Measurements from ENCODE around the gene CCDC158.

Gene CCDC158

DNA sequence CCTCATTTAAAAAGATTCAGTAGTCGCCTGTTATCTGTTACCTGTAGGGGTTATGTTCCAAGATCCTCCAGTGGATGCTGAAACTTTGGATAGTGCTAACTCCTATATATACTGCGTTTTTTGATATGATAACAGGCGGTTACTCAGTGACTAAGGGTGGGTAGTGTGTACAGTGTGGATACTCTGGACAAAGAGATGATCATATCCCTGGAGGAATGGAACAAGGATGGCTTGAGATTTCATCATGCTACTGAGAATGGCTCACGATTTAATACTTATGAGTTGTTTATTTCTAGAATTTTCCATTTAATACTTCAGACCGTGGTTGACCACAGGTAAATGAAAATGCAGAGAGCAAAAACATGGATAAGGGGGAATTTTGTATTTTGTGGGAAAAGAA, 147.9 kb downstream of the CCDC158 start:
- Histone ChIP-seq H3K9me3 (replicated peaks in 1 of 11) (no peaks in the 10 kb centered on the region), H4K20me1 (no peaks in the 10 kb centered on the region), H3K4me2 (no peak overlapping the region), H3K4me3 (no peak overlapping the region), H3K36me3 (no peaks in the 10 kb centered on the region), H3K27ac (no peak overlapping the region), H3K4me1 (no peaks in the 10 kb centered on the region), H3K27me3 (no peaks in the 10 kb centered on the region), H3K9ac (no peak overlapping the region)
- TF ChIP-seq Cebpa-rat (IDR thresholded peaks at IDR 0.05): no peak

DNA sequence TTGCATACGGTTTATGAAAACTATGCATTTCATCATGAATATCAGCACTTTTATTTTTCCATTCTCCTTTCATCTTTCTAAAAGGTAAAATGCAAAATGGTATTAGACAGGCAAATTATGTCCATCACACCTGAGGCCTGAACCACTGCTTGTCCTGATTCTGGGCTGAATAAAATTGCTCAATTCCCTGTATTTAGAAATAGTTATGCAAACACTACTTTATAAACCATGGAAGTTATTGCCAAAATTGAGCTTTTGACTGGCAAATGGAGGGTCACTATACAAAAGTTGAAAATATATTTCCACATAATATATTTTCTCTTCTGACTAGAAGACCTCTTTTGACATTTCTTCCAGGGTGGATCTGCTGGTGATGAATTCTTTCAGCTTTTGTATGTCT, 148.4 kb downstream of the CCDC158 start:
- no peak overlapping the region for H3K9ac ChIP-seq
- no peak overlapping the region for H3K4me3 ChIP-seq
- no peaks in the 10 kb centered on the region for H3K9me3 ChIP-seq (replicated peaks in 1 of 11)
- H3K36me3 ChIP-seq: no peaks in the 10 kb centered on the region
- no peak for TF ChIP-seq Cebpa-rat (IDR thresholded peaks at IDR 0.05)
- no peak overlapping the region for H3K27ac ChIP-seq
- H3K4me1 ChIP-seq: no peaks in the 10 kb centered on the region
- no peaks in the 10 kb centered on the region for H4K20me1 ChIP-seq
- H3K4me2 ChIP-seq: no peak overlapping the region
- no peaks in the 10 kb centered on the region for H3K27me3 ChIP-seq

DNA sequence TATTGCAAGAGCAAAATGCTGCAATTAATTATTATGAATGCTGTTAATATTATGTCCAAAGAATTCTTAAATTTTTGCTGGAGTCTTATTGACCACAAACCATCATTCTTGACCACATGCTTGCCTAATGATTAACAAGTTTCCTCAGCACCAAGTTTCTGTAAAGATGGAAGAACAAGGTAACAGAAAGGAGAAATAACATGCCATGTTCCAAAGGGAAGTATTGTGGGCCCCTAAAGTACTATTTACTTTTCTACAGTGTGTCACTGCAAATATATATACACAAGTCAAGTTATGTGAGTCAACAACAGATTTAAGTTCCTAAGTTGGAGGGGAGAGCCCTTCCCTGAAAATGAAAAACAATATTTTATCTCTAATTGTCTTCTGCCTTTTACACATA, 148.9 kb downstream of the CCDC158 start:
- no peak for TF ChIP-seq Cebpa-rat (IDR thresholded peaks at IDR 0.05)
- H4K20me1 ChIP-seq: no peaks in the 10 kb centered on the region
- no peaks in the 10 kb centered on the region for H3K9me3 ChIP-seq (replicated peaks in 1 of 11)
- no peak overlapping the region for H3K4me2 ChIP-seq
- H3K4me1 ChIP-seq: no peaks in the 10 kb centered on the region
- H3K9ac ChIP-seq: no peak overlapping the region
- no peaks in the 10 kb centered on the region for H3K36me3 ChIP-seq
- H3K27ac ChIP-seq: no peak overlapping the region
- no peak overlapping the region for H3K4me3 ChIP-seq
- no peaks in the 10 kb centered on the region for H3K27me3 ChIP-seq

DNA sequence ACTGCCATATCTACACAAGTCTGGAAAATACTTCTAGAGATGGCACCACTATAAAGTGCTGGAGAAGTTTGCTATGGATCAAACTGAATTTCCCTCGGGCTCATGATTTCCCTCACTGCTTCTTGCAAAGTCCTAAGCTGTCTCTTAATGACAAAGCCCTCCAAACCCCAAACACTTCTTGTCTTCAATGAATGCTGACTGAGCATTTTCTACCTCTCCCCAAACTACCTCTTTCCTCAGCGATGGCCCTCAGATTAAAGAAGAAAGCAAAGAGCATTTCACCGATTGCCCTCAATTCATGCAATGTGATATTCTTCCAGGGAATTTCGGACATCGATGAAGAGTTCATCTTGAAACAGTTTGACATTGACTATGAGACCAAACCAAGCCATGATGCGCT, 149.7 kb downstream of the CCDC158 start:
- Histone ChIP-seq H3K9me3 (replicated peaks in 1 of 11) (no peaks in the 10 kb centered on the region), H3K27ac (no peak overlapping the region), H3K4me3 (no peak overlapping the region), H3K4me2 (no peak overlapping the region), H3K36me3 (no peaks in the 10 kb centered on the region), H3K27me3 (no peaks in the 10 kb centered on the region), H3K9ac (no peak overlapping the region), H3K4me1 (no peaks in the 10 kb centered on the region), H4K20me1 (no peaks in the 10 kb centered on the region)
- no peak for TF ChIP-seq Cebpa-rat (IDR thresholded peaks at IDR 0.05)

- H3K4me2 ChIP-seq: no peak overlapping the region
- no peaks in the 10 kb centered on the region for H3K36me3 ChIP-seq
- no peak for TF ChIP-seq Cebpa-rat (IDR thresholded peaks at IDR 0.05)
- H3K27ac ChIP-seq: no peak overlapping the region
- no peaks in the 10 kb centered on the region for H3K4me1 ChIP-seq
- H3K9ac ChIP-seq: no peak overlapping the region
- no peak overlapping the region for H3K4me3 ChIP-seq
- no peaks in the 10 kb centered on the region for H3K9me3 ChIP-seq (replicated peaks in 1 of 11)
- no peaks in the 10 kb centered on the region for H3K27me3 ChIP-seq
- H4K20me1 ChIP-seq: no peaks in the 10 kb centered on the region
Measured at GRCh38 chr4:76270244-76271175, 150.4 kb downstream of the CCDC158 start.

- H3K9ac ChIP-seq: no peak overlapping the region
- no peaks in the 10 kb centered on the region for H4K20me1 ChIP-seq
- no peak overlapping the region for H3K4me3 ChIP-seq
- no peak overlapping the region for H3K27ac ChIP-seq
- TF ChIP-seq Cebpa-rat (IDR thresholded peaks at IDR 0.05): no peak
- H3K4me1 ChIP-seq: no peaks in the 10 kb centered on the region
- H3K4me2 ChIP-seq: no peak overlapping the region
- no peaks in the 10 kb centered on the region for H3K27me3 ChIP-seq
- no peaks in the 10 kb centered on the region for H3K36me3 ChIP-seq
- no peaks in the 10 kb centered on the region for H3K9me3 ChIP-seq (replicated peaks in 1 of 11)
Measured at GRCh38 chr4:76267811-76268210, 153.1 kb downstream of the CCDC158 start.

GRCh38 chr4:76266627-76267026, 154.3 kb downstream of the CCDC158 start:
- Histone ChIP-seq H3K27ac (no peak overlapping the region), H3K27me3 (no peaks in the 10 kb centered on the region), H3K9me3 (replicated peaks in 1 of 11) (no peaks in the 10 kb centered on the region), H4K20me1 (no peaks in the 10 kb centered on the region), H3K4me1 (no peaks in the 10 kb centered on the region), H3K4me3 (no peak overlapping the region), H3K36me3 (no peaks in the 10 kb centered on the region), H3K9ac (no peak overlapping the region), H3K4me2 (no peak overlapping the region)
- TF ChIP-seq Cebpa-rat (IDR thresholded peaks at IDR 0.05): no peak

DNA sequence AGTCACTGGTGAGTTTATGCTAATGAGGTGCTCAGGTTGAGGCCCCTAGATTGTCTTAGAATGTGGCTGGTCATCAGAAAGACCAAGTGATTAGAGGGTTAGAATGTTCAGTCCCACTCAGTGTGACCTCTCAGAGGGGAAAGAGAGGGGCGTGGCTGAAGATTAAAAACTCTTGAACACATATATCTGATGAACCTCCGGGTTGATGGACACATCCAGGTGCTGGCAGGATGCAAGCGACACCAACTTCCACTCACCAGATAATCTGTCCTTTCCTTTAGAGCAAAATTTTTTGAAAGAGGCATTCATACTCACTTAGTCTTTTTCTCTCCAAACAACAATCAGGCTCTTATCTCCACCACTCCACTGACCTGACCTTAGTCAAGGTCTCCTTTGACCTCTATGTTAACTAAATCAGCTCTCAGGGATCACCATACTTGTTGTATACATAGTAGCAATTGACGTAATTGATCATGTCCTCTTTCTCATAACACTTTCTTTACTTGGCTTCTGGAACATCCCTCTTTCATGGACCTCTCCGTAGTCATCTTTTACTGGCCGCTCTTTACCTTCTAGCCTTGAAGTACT, 155.2 kb downstream of the CCDC158 start:
- Histone ChIP-seq H3K4me1 (no peaks in the 10 kb centered on the region), H3K9ac (no peak overlapping the region), H3K27me3 (no peaks in the 10 kb centered on the region), H4K20me1 (no peaks in the 10 kb centered on the region), H3K4me2 (no peak overlapping the region), H3K27ac (no peak overlapping the region), H3K4me3 (no peak overlapping the region), H3K9me3 (replicated peaks in 1 of 11) (no peaks in the 10 kb centered on the region), H3K36me3 (no peaks in the 10 kb centered on the region)
- no peak for TF ChIP-seq Cebpa-rat (IDR thresholded peaks at IDR 0.05)
